NCI-H128 (cell line): ENCODE data around the gene MCF2L.

ENCODE experiments used
- DNase-seq: peaks from one replicate; lab custom pipeline; 2025; ENCODE audit not compliant: unreplicated experiment; lab: John Stamatoyannopoulos, UW

MCF2L gene

GRCh38 chr13:112997188-112998130, 28.4 kb downstream of the MCF2L start:
- no peak for DNase-seq

GRCh38 chr13:112998521-112999280, 29.7 kb downstream of the MCF2L start:
- no peak for DNase-seq

- no peak for DNase-seq
Observed at GRCh38 chr13:112999414-113000177, 30.6 kb downstream of the MCF2L start.

- no peak for DNase-seq
Observed at GRCh38 chr13:113000575-113000974, 31.6 kb downstream of the MCF2L start.

GRCh38 chr13:113001241-113002140, 32.5 kb downstream of the MCF2L start:
- peak; percentile 75 for DNase-seq

GRCh38 chr13:113002206-113002912, 33.3 kb downstream of the MCF2L start:
- DNase-seq, result peak; percentile 37

- DNase-seq, result no peak
Observed at GRCh38 chr13:113002913-113003290, 33.9 kb downstream of the MCF2L start.

GRCh38 chr13:113004126-113004525, 35.1 kb downstream of the MCF2L start:
- DNase-seq, result no peak

GRCh38 chr13:113005076-113005865, 36.3 kb downstream of the MCF2L start:
- DNase-seq, result no peak

- DNase-seq, result no peak
Observed at GRCh38 chr13:113005997-113006396, 37.0 kb downstream of the MCF2L start.

- no peak for DNase-seq
Observed at GRCh38 chr13:113006660-113007059, 37.6 kb downstream of the MCF2L start.

- DNase-seq, result no peak
Observed at GRCh38 chr13:113008851-113009250, 39.8 kb downstream of the MCF2L start.

GRCh38 chr13:113009743-113010509, 40.9 kb downstream of the MCF2L start:
- no peak for DNase-seq

GRCh38 chr13:113010510-113010865, 41.5 kb downstream of the MCF2L start:
- no peak for DNase-seq

GRCh38 chr13:113013303-113013702, 44.3 kb downstream of the MCF2L start:
- DNase-seq, result no peak

GRCh38 chr13:113013878-113014751, 45.1 kb downstream of the MCF2L start:
- no peak for DNase-seq
